Mucosa of stomach (tissue), 1 donor: ENCODE data around the gene MRPS25.

ENCODE experiments used
- H3K27me3 ChIP-seq: one replicate; pipeline ENCODE4 v1.7.0; 2013; ENCODE audit warnings: mild to moderate bottlenecking, low read length; ENCODE audit not compliant: control insufficient read depth, insufficient read depth
- H3K36me3 ChIP-seq: one replicate; pipeline ENCODE4 v1.7.0; 2013; ENCODE audit warnings: low read length; ENCODE audit not compliant: control insufficient read depth, insufficient read depth
- H3K4me1 ChIP-seq: one replicate; pipeline ENCODE4 v1.7.0; 2013; ENCODE audit warnings: mild to moderate bottlenecking, low read length; ENCODE audit not compliant: control insufficient read depth, insufficient read depth
- H3K4me3 ChIP-seq: one replicate; pipeline ENCODE4 v1.7.0; 2013; ENCODE audit warnings: low read length
- H3K9ac ChIP-seq: one replicate; pipeline ENCODE4 v1.7.0; 2013; ENCODE audit warnings: mild to moderate bottlenecking, low read length, moderate library complexity
- H3K9me3 ChIP-seq: one replicate; pipeline ENCODE4 v1.7.0; 2013; ENCODE audit warnings: mild to moderate bottlenecking, low read length, moderate library complexity; ENCODE audit not compliant: control insufficient read depth
- donor health status: Pancreatic carcinoma.

Gene MRPS25

GRCh38 chr3:15098503-15099363 lies 33.6 kb upstream of the MRPS25 start, which contains the start of gene RBSN:
Gene RBSN, minus strand, starts transcription at chr3:15099148. Its CDS starts 3,028 bp downstream, at chr3:15096120.
- H3K4me3 ChIP-seq: peak within 1 kb of the TSS; percentile 95
- H3K27me3 ChIP-seq: no peaks in the 10 kb centered on the region
- peaks cover 4% of the 10 kb centered on the region for H3K36me3 ChIP-seq
- H3K9ac ChIP-seq: peak within 1 kb of the TSS; percentile 86
- no peaks in the 10 kb centered on the region for H3K9me3 ChIP-seq
- peaks cover 29% of the 10 kb centered on the region for H3K4me1 ChIP-seq

- Histone ChIP-seq H3K36me3 (peaks cover 4% of the 10 kb centered on the region), H3K9me3 (no peaks in the 10 kb centered on the region), H3K4me3 (no peak overlapping the region), H3K27me3 (no peaks in the 10 kb centered on the region), H3K9ac (peak overlapping the region; percentile 86), H3K4me1 (peaks cover 24% of the 10 kb centered on the region)
Measured at GRCh38 chr3:15097891-15098290, 32.8 kb upstream of the MRPS25 start.

DNA sequence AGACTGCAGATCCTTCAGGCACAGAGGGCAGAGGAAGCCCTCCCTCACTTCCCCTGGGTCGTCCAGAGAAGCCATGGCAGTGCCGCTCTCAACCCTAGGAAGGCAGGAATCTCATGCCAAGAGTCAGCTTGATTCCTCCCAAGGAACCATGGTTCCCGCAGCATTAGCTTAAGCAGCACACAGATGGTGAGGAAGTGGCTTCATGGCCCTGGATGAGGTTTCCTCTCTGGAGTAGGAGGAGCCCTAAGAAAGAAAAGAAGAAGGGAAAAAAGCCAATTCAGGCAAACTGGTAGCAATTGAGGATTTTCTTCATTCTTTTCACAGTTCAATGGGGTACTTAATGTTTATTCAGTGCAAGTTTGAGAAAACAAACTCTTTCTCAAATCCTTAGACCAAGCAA lies 30.9 kb upstream of the MRPS25 start:
- Histone ChIP-seq H3K27me3 (no peaks in the 10 kb centered on the region), H3K4me3 (no peak overlapping the region), H3K4me1 (peaks cover 8% of the 10 kb centered on the region), H3K36me3 (peaks cover 4% of the 10 kb centered on the region), H3K9ac (no peak overlapping the region), H3K9me3 (no peaks in the 10 kb centered on the region)

DNA sequence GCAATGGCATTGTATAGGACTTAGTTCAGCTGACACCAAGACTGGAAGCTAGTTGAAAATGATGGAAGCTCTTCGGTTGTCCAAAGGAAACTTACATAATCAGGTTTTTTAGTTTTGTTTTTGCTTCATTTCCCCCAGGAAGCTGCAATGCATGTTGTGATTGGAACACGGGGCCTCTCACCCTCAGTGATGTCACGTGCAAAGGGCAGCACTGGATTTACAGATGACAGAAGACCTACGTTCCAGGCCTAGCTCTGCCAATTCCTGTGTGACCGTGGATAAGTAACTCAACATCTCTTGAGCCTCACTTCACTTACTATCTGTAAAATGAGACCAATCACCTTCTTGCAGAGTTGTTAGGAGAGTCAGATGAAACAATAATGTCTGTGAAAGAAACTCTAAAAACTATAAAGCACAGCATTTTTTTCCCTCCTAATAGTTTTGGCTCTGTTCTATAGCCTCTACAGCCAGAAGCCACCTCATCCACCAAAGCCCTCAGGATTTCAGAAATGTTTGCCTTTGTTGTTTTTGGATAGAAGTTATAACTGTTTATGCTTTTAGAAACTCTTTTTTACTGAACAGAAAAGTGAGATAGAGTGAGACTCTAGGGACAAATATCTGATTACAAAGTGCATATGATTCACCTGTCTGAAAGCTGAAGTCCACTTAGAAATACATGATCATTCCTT lies 29.2 kb upstream of the MRPS25 start:
- Histone ChIP-seq H3K27me3 (no peaks in the 10 kb centered on the region), H3K4me3 (no peak overlapping the region), H3K4me1 (peaks cover 8% of the 10 kb centered on the region), H3K9ac (no peak overlapping the region), H3K36me3 (peaks cover 4% of the 10 kb centered on the region), H3K9me3 (no peaks in the 10 kb centered on the region)

DNA sequence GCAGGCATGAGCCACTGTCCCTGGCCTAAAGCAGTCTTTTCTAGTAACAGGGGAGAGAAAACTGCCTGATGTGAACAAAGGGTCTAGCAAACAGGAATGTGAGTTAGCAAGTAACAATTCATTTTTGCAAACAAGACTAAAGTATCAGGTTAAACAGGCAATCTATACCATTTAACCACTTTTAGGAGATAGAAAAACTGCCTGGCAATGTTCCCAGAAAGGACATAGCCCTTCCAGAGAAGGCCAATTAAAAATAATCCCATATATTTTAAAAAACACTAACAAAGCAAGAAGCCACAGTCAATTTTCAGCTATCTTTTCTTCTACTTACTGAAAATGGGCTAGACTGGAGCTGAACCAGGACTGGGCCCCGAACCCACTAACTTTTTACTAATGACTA lies 27.6 kb upstream of the MRPS25 start:
- H3K27me3 ChIP-seq: no peaks in the 10 kb centered on the region
- H3K36me3 ChIP-seq: peaks cover 4% of the 10 kb centered on the region
- H3K9me3 ChIP-seq: no peaks in the 10 kb centered on the region
- H3K9ac ChIP-seq: no peak overlapping the region
- H3K4me3 ChIP-seq: no peak overlapping the region
- peaks cover 3% of the 10 kb centered on the region for H3K4me1 ChIP-seq

- Histone ChIP-seq H3K36me3 (peaks cover 4% of the 10 kb centered on the region), H3K9ac (no peak overlapping the region), H3K4me3 (no peak overlapping the region), H3K9me3 (no peaks in the 10 kb centered on the region), H3K4me1 (no peaks in the 10 kb centered on the region), H3K27me3 (no peaks in the 10 kb centered on the region)
Measured at GRCh38 chr3:15091575-15091974, 26.5 kb upstream of the MRPS25 start.

DNA sequence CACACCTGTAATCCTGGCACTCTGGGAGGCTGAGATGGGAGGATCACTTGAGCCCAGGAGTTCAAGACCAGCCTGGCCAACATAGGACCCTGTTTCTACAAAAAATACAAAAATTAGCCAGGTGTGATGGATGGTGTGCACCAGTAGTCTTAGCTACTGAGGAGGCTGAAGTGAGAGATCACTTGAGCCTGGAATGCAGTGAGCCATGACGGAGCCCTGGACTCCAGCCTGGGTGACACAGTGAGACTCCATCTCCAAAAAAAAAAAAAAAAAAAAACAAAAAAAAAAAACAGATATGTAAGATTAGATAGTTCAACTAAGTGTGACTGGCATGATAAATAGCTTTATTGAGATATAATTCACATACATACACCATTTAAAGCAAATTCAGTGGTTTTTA lies 24.1 kb upstream of the MRPS25 start:
- Histone ChIP-seq H3K9me3 (no peaks in the 10 kb centered on the region), H3K9ac (no peak overlapping the region), H3K27me3 (no peaks in the 10 kb centered on the region), H3K36me3 (peaks cover 8% of the 10 kb centered on the region), H3K4me1 (no peaks in the 10 kb centered on the region), H3K4me3 (no peak overlapping the region)

DNA sequence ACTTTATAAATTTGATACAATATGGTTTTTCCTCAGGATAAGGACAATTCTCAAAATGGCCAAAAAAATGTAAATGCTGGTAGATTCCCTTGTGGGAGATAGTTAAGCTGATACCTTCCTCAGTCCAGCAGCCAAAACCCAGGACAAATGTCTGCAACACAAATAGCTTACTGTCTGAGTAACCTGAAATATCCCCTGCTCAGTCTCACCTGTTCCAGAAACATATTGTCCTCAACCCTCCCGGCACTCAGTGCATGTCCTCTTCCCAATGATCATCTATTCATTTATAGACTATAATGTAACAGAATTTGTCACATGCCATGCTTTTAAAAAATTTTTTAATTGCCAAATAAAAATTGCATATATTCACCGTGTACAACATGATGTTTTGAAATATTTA lies 21.6 kb upstream of the MRPS25 start:
- no peaks in the 10 kb centered on the region for H3K9me3 ChIP-seq
- H3K4me1 ChIP-seq: no peaks in the 10 kb centered on the region
- H3K9ac ChIP-seq: no peak overlapping the region
- no peak overlapping the region for H3K4me3 ChIP-seq
- peaks cover 16% of the 10 kb centered on the region for H3K36me3 ChIP-seq
- no peaks in the 10 kb centered on the region for H3K27me3 ChIP-seq

- Histone ChIP-seq H3K27me3 (no peaks in the 10 kb centered on the region), H3K4me3 (no peak overlapping the region), H3K36me3 (peaks cover 16% of the 10 kb centered on the region), H3K9me3 (no peaks in the 10 kb centered on the region), H3K9ac (no peak overlapping the region), H3K4me1 (no peaks in the 10 kb centered on the region)
Measured at GRCh38 chr3:15086263-15086662, 21.1 kb upstream of the MRPS25 start.

DNA sequence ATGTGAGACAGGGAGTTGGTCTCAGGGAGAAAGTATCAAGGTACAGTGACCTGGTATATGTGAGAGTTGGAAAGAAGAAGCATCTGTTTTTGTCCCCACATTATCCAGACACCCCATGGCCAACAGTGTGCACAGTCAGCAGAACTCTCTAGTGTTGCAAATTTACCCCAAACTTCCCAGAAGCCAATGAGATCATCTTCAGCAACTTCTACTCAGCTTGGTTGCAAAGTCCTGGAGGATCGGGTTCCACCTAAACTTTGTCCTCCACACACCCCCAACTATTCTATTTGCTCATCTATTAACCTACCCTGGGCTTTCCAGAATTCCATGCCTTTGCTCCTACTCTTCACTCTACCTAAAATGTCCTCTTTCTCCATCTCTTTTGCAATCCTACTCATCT lies 18.1 kb upstream of the MRPS25 start:
- Histone ChIP-seq H3K9ac (no peak overlapping the region), H3K9me3 (no peaks in the 10 kb centered on the region), H3K27me3 (no peaks in the 10 kb centered on the region), H3K36me3 (peaks cover 20% of the 10 kb centered on the region), H3K4me1 (no peaks in the 10 kb centered on the region), H3K4me3 (no peak overlapping the region)

GRCh38 chr3:15081960-15082664 lies 17.0 kb upstream of the MRPS25 start:
- Histone ChIP-seq H3K4me3 (no peak overlapping the region), H3K9me3 (no peaks in the 10 kb centered on the region), H3K4me1 (no peaks in the 10 kb centered on the region), H3K27me3 (no peaks in the 10 kb centered on the region), H3K36me3 (peaks cover 20% of the 10 kb centered on the region), H3K9ac (no peak overlapping the region)

GRCh38 chr3:15079091-15079490 lies 14.0 kb upstream of the MRPS25 start:
- H3K4me3 ChIP-seq: no peak overlapping the region
- no peaks in the 10 kb centered on the region for H3K4me1 ChIP-seq
- no peaks in the 10 kb centered on the region for H3K9me3 ChIP-seq
- H3K27me3 ChIP-seq: no peaks in the 10 kb centered on the region
- no peak overlapping the region for H3K9ac ChIP-seq
- peaks cover 14% of the 10 kb centered on the region for H3K36me3 ChIP-seq
